HG03159 (cell line): Measurements from ENCODE around the gene KRTAP15-1.

Source experiments
- ATAC-seq: cut with Tn5 transposase; IDR thresholded peaks from one replicate; pipeline ENCODE4 v1.9.1; 2021; ENCODE audit warnings: mild to moderate bottlenecking, moderate library complexity; ENCODE audit not compliant: unreplicated experiment

The KRTAP15-1 gene

GRCh38 chr21:30439975-30440374, at the start of gene KRTAP15-1:
KRTAP15-1 (plus strand) TSS chr21:30440275; CDS start chr21:30440328, 53 bp downstream.
- ATAC-seq = no peak

GRCh38 chr21:30391492-30392025, 48.5 kb upstream of the KRTAP15-1 start:
- ATAC-seq = no peak

- no peak for ATAC-seq
Measured at GRCh38 chr21:30395731-30396130, 44.3 kb upstream of the KRTAP15-1 start, which contains the start of gene KRTAP13-1. KRTAP13-1 (plus strand) TSS chr21:30396031; CDS start chr21:30396087, 56 bp downstream.

GRCh38 chr21:30408782-30409494, 31.1 kb upstream of the KRTAP15-1 start:
- no peak for ATAC-seq

GRCh38 chr21:30415993-30416392, 24.1 kb upstream of the KRTAP15-1 start:
- ATAC-seq = no peak

- ATAC-seq = no peak
Measured at GRCh38 chr21:30425826-30426225, 14.2 kb upstream of the KRTAP15-1 start, which contains the start of gene KRTAP13-3. KRTAP13-3 (minus strand) TSS chr21:30425926; CDS start chr21:30425912, 14 bp downstream.

- no peak for ATAC-seq
Measured at GRCh38 chr21:30426731-30427130, 13.3 kb upstream of the KRTAP15-1 start.

GRCh38 chr21:30430170-30430655, 9.9 kb upstream of the KRTAP15-1 start, which contains the start of gene KRTAP13-4:
KRTAP13-4 (plus strand) TSS chr21:30430220; CDS start chr21:30430276, 56 bp downstream.
- ATAC-seq = no peak

GRCh38 chr21:30434033-30434631, 5.9 kb upstream of the KRTAP15-1 start:
- no peak for ATAC-seq

GRCh38 chr21:30437010-30437565, 3.0 kb upstream of the KRTAP15-1 start:
- ATAC-seq = no peak

- ATAC-seq = no peak
Measured at GRCh38 chr21:30443226-30443625, 3.2 kb downstream of the KRTAP15-1 start.

- no peak for ATAC-seq
Measured at GRCh38 chr21:30444204-30444603, 4.1 kb downstream of the KRTAP15-1 start.

- ATAC-seq = no peak
Measured at GRCh38 chr21:30447056-30447455, 7.0 kb downstream of the KRTAP15-1 start.

GRCh38 chr21:30448514-30448913, 8.4 kb downstream of the KRTAP15-1 start:
- ATAC-seq = no peak

- ATAC-seq = no peak
Measured at GRCh38 chr21:30463713-30464112, 23.6 kb downstream of the KRTAP15-1 start.

GRCh38 chr21:30468900-30469714, 29.0 kb downstream of the KRTAP15-1 start:
- no peak for ATAC-seq

GRCh38 chr21:30478004-30478403, 37.9 kb downstream of the KRTAP15-1 start:
- ATAC-seq = no peak

- ATAC-seq = no peak
Measured at GRCh38 chr21:30479259-30479658, 39.2 kb downstream of the KRTAP15-1 start.

- ATAC-seq = no peak
Measured at GRCh38 chr21:30480145-30480544, 40.1 kb downstream of the KRTAP15-1 start, which contains the start of gene KRTAP19-1. KRTAP19-1 (minus strand) TSS chr21:30480367; CDS start chr21:30480317, 50 bp downstream.

GRCh38 chr21:30482130-30482529, 42.1 kb downstream of the KRTAP15-1 start:
- no peak for ATAC-seq
